Glutamatergic neuron (in vitro differentiated cells): ENCODE measurements around the gene PEX13. TPM values are rescaled to one million over a fixed set of nuclear protein-coding genes. Genes with fewer than 3 reads are reported as not detected.

Experiments used
- DNase-seq: peaks from one replicate; pipeline ENCODE4 v3.0.0; 2022
- H3K27ac Mint-ChIP-seq: one replicate; pipeline ENCODE4 v1.8.0; 2020; ENCODE audit warnings: mild to moderate bottlenecking, mixed read lengths, inconsistent platforms; ENCODE audit not compliant: unreplicated experiment
- H3K27me3 Mint-ChIP-seq: one replicate; pipeline ENCODE4 v1.8.0; 2020; ENCODE audit warnings: mild to moderate bottlenecking, moderate library complexity, mixed read lengths, inconsistent platforms; ENCODE audit not compliant: unreplicated experiment
- H3K36me3 Mint-ChIP-seq: one replicate; pipeline ENCODE4 v1.8.0; 2020; ENCODE audit warnings: mild to moderate bottlenecking, mixed read lengths, inconsistent platforms; ENCODE audit not compliant: unreplicated experiment
- H3K4me1 Mint-ChIP-seq: one replicate; pipeline ENCODE4 v1.8.0; 2020; ENCODE audit warnings: mild to moderate bottlenecking, low read depth, mixed read lengths, inconsistent platforms; ENCODE audit not compliant: unreplicated experiment
- H3K4me3 Mint-ChIP-seq: one replicate; pipeline ENCODE4 v1.8.0; 2020; ENCODE audit warnings: mild to moderate bottlenecking, mixed read lengths, inconsistent platforms; ENCODE audit not compliant: unreplicated experiment
- H3K9me3 Mint-ChIP-seq: one replicate; pipeline ENCODE4 v1.8.0; 2020; ENCODE audit warnings: mild to moderate bottlenecking, moderate library complexity, mixed read lengths, inconsistent platforms; ENCODE audit not compliant: unreplicated experiment
- CTCF ChIP-seq: fragments of 200-600 bp; sonication (generic); IDR thresholded peaks from one replicate; pipeline ENCODE4 v1.5.0; 2021; ENCODE audit not compliant: partially characterized antibody, unreplicated experiment
- total RNA-seq: library from RNA; stranded (reverse); fragmentation: NEBNext Ultra II Directional; extraction: Animal tissue kit (Norgen Biotek cat#: 25700); gene quantifications from one replicate; pipeline ENCODE4 v1.2.1, GENCODE V29; 2021; ENCODE audit not compliant: unreplicated experiment

The PEX13 gene
- total RNA-seq, 1 donor from 2014 or later: 22.5 TPM

GRCh38 chr2:61042807-61043206 lies 25.3 kb downstream of the PEX13 start:
- Mint-ChIP-seq H3K27ac (no peak overlapping the region), H3K27me3 (peaks cover 2% of the 10 kb centered on the region), H3K9me3 (peaks cover 5% of the 10 kb centered on the region), H3K4me1 (no peaks in the 10 kb centered on the region), H3K36me3 (peaks cover 3% of the 10 kb centered on the region), H3K4me3 (no peak overlapping the region)
- DNase-seq: no peak
- no peak for TF ChIP-seq CTCF

- H3K36me3 Mint-ChIP-seq: no peaks in the 10 kb centered on the region
- no peaks in the 10 kb centered on the region for H3K27me3 Mint-ChIP-seq
- H3K4me3 Mint-ChIP-seq: no peak overlapping the region
- no peaks in the 10 kb centered on the region for H3K4me1 Mint-ChIP-seq
- H3K9me3 Mint-ChIP-seq: no peaks in the 10 kb centered on the region
- DNase-seq: no peak
- no peak for TF ChIP-seq CTCF
- H3K27ac Mint-ChIP-seq: no peak overlapping the region
Observed at GRCh38 chr2:61044636-61045035, 27.1 kb downstream of the PEX13 start.

- H3K9me3 Mint-ChIP-seq: no peaks in the 10 kb centered on the region
- no peaks in the 10 kb centered on the region for H3K4me1 Mint-ChIP-seq
- DNase-seq: no peak
- TF ChIP-seq CTCF: no peak
- H3K27ac Mint-ChIP-seq: no peak overlapping the region
- H3K4me3 Mint-ChIP-seq: no peak overlapping the region
- H3K27me3 Mint-ChIP-seq: no peaks in the 10 kb centered on the region
- H3K36me3 Mint-ChIP-seq: no peaks in the 10 kb centered on the region
Observed at GRCh38 chr2:61045226-61045625, 27.7 kb downstream of the PEX13 start.

- DNase-seq: no peak
- H3K27me3 Mint-ChIP-seq: no peaks in the 10 kb centered on the region
- no peak overlapping the region for H3K4me3 Mint-ChIP-seq
- H3K27ac Mint-ChIP-seq: no peak overlapping the region
- no peaks in the 10 kb centered on the region for H3K4me1 Mint-ChIP-seq
- TF ChIP-seq CTCF: no peak
- H3K9me3 Mint-ChIP-seq: no peaks in the 10 kb centered on the region
- no peaks in the 10 kb centered on the region for H3K36me3 Mint-ChIP-seq
Observed at GRCh38 chr2:61045999-61046398, 28.5 kb downstream of the PEX13 start.

GRCh38 chr2:61055557-61055956 lies 38.0 kb downstream of the PEX13 start:
- Mint-ChIP-seq H3K27me3 (no peaks in the 10 kb centered on the region), H3K9me3 (no peaks in the 10 kb centered on the region), H3K36me3 (no peaks in the 10 kb centered on the region), H3K27ac (no peak overlapping the region), H3K4me1 (no peaks in the 10 kb centered on the region), H3K4me3 (no peak overlapping the region)
- DNase-seq: no peak
- no peak for TF ChIP-seq CTCF
